WTC11 (cell line): ENCODE data around the gene INTS4. TPM values are rescaled to one million over a fixed set of nuclear protein-coding genes. Genes with fewer than 3 reads are reported as not detected.
"Not testable (repeated sequence)": the region's sequence is repeated elsewhere in the genome, so short reads cannot be mapped to it uniquely, and the experiment has no call there.

ENCODE experiments used
- ATAC-seq: fragments of 200-7000 bp; cut with Tn5 transposase; 2 replicates; pipeline ENCODE4 v1.10.0; 2021; ENCODE audit warnings: mild to moderate bottlenecking, moderate library complexity
- CTCF ChIA-PET: fragments of 300-600 bp; sonication (Branson Sonifier 250); formaldehyde crosslinking; loops from one replicate; lab custom pipeline; 2021; ENCODE audit warnings: antibody characterized with exemption; lab: Charles Lee
- POLR2A ChIA-PET: fragments of 350-600 bp; sonication (Branson Sonifier 250); formaldehyde crosslinking; loops from one replicate; lab custom pipeline; 2021; ENCODE audit warnings: antibody characterized with exemption; lab: Charles Lee
- DNase-seq: peaks from one replicate; pipeline ENCODE4 v3.0.0; 2021; ENCODE audit warnings: low spot score
- H3K27ac Mint-ChIP-seq: 2 replicates; pipeline ENCODE4 v1.8.0; 2021; ENCODE audit warnings: mixed read lengths
- H3K27me3 Mint-ChIP-seq: 2 replicates; pipeline ENCODE4 v1.8.0; 2021; ENCODE audit warnings: low read depth, mild to moderate bottlenecking, moderate library complexity, mixed read lengths
- H3K36me3 Mint-ChIP-seq: 2 replicates; pipeline ENCODE4 v1.8.0; 2021; ENCODE audit warnings: mixed read lengths
- H3K4me1 Mint-ChIP-seq: 2 replicates; pipeline ENCODE4 v1.8.0; 2022; ENCODE audit warnings: mixed read lengths
- H3K4me3 Mint-ChIP-seq: 2 replicates; pipeline ENCODE4 v1.8.0; 2021; ENCODE audit warnings: mild to moderate bottlenecking, moderate library complexity, mixed read lengths
- H3K9me3 Mint-ChIP-seq: 2 replicates; pipeline ENCODE4 v1.8.0; 2021; ENCODE audit warnings: mixed read lengths
- AR ChIP-seq: fragments of 250-450 bp; sonication (Bioruptor Pico); IDR thresholded peaks from 2 replicates; pipeline ENCODE4 v1.9.0; 2021; ENCODE audit warnings: mild to moderate bottlenecking
- ARID4B ChIP-seq: sonication (generic); formaldehyde crosslinking; IDR thresholded peaks from 2 replicates; pipeline ENCODE4 v1.8.0; 2023; ENCODE audit warnings: missing genetic modification reagents, mild to moderate bottlenecking, borderline replicate concordance
- CREB1 ChIP-seq: sonication (generic); formaldehyde crosslinking; IDR thresholded peaks from 2 replicates; pipeline ENCODE4 v1.8.0; 2023; ENCODE audit warnings: mild to moderate bottlenecking, missing genetic modification reagents
- KAT7 ChIP-seq: sonication (generic); formaldehyde crosslinking; IDR thresholded peaks from 2 replicates; pipeline ENCODE4 v1.8.1; 2023; ENCODE audit warnings: missing genetic modification reagents, mild to moderate bottlenecking, borderline replicate concordance
- NFYB ChIP-seq: sonication (generic); formaldehyde crosslinking; conservative IDR thresholded peaks from 2 replicates; pipeline ENCODE4 v1.8.0; 2022; ENCODE audit warnings: low read depth, missing genetic modification reagents
- OVOL2 ChIP-seq: fragments of 250-450 bp; sonication (Bioruptor Pico); IDR thresholded peaks from 2 replicates; pipeline ENCODE4 v1.9.0; 2021; ENCODE audit warnings: mild to moderate bottlenecking, borderline replicate concordance
- total RNA-seq: library from RNA; stranded (reverse); gene quantifications from 3 replicates; pipeline ENCODE4 v1.2.3, GENCODE V29; 2021
- TF ChIP-seq, protein P1 (sequence below): fragments of 200-600 bp; IDR thresholded peaks from 2 replicates; pipeline ENCODE4 v1.8.0; 2022; ENCODE audit warnings: antibody characterized with exemption
- TF ChIP-seq, protein P2 (sequence below): fragments of 250-450 bp; sonication (Bioruptor Pico); IDR thresholded peaks from 2 replicates; pipeline ENCODE4 v1.9.0; 2021; ENCODE audit warnings: mild to moderate bottlenecking
- TF ChIP-seq, protein P3 (sequence below): sonication (generic); formaldehyde crosslinking; IDR thresholded peaks from 2 replicates; pipeline ENCODE4 v1.8.1; 2022; ENCODE audit warnings: missing genetic modification reagents, borderline replicate concordance
- TF ChIP-seq, protein P4 (sequence below): fragments of 250-450 bp; sonication (Bioruptor Pico); IDR thresholded peaks from 2 replicates; pipeline ENCODE4 v2.1.2; 2022; ENCODE audit warnings: mild to moderate bottlenecking, moderate library complexity
- TF ChIP-seq, protein P5 (sequence below): sonication (generic); formaldehyde crosslinking; IDR thresholded peaks from 2 replicates; pipeline ENCODE4 v1.8.0; 2022; ENCODE audit warnings: mild to moderate bottlenecking, missing genetic modification reagents

INTS4 gene
- total RNA-seq, 1 experiment from 2014 or later = 34.2 TPM

DNA sequence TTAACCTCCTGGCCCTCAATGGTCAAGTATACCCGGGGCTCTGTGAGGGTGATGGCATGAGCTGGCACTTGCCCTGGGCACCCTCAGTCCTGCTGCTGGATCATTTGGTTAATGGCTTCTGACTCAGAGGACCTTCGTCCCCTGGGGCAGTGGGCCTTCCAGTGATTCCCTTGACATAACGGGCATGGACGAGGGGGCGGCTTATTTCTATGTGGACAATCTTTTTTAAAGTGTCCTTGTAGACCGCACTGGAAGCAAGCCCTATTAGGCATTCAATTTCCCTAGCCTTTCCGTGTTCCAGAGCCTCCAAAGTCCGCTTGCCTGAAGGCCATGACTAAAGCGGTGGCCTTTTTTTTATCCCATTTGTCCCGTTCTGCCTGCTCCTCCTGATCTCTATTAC, 133.0 kb downstream of the INTS4 start:
- H3K4me3 Mint-ChIP-seq, DNase-seq, H3K27ac Mint-ChIP-seq, H3K4me1 Mint-ChIP-seq, ATAC-seq, H3K27me3 Mint-ChIP-seq, POLR2A ChIA-PET, CTCF ChIA-PET: not testable (repeated sequence)
- Mint-ChIP-seq H3K9me3 (peaks cover 14% of the 10 kb centered on the region), H3K36me3 (peaks cover 13% of the 10 kb centered on the region)

- ATAC-seq, H3K4me1 Mint-ChIP-seq, H3K4me3 Mint-ChIP-seq, H3K27me3 Mint-ChIP-seq, DNase-seq, CTCF ChIA-PET, H3K27ac Mint-ChIP-seq: not testable (repeated sequence)
- Mint-ChIP-seq H3K9me3 (peaks cover 41% of the 10 kb centered on the region), H3K36me3 (peaks cover 46% of the 10 kb centered on the region)
- POLR2A ChIA-PET = interaction anchor here (0.7 kb wide), 1 partner anchor 24 kb away, joined by 3 read pairs; no protein-coding TSS in a partner anchor
These were observed 136.5 kb downstream of the INTS4 start for GRCh38 chr11:77857906-77858457.

- Mint-ChIP-seq H3K4me3 (no peak overlapping the region), H3K36me3 (peaks cover 57% of the 10 kb centered on the region)
These were observed 139.6 kb downstream of the INTS4 start for GRCh38 chr11:77854838-77855237.

More at GRCh38 chr11:77854838-77855237, 139.6 kb downstream of the INTS4 start:
- Mint-ChIP-seq H3K27me3 (peaks cover 4% of the 10 kb centered on the region; the same call in 1 of the 2 replicates), H3K27ac (no peak overlapping the region), H3K9me3 (peaks cover 57% of the 10 kb centered on the region), H3K4me1 (no peaks in the 10 kb centered on the region; the same call in 1 of the 2 replicates)
- no peak for ATAC-seq
- TF ChIP-seq ARID4B (CRISPR knock-in tag) (no peak), KAT7 (CRISPR knock-in tag) (no peak), NFYB (no peak), OVOL2 (no peak), CREB1 (no peak), AR (CRISPR knock-in tag) (no peak)
- TF ChIP-seq, protein P1, sequence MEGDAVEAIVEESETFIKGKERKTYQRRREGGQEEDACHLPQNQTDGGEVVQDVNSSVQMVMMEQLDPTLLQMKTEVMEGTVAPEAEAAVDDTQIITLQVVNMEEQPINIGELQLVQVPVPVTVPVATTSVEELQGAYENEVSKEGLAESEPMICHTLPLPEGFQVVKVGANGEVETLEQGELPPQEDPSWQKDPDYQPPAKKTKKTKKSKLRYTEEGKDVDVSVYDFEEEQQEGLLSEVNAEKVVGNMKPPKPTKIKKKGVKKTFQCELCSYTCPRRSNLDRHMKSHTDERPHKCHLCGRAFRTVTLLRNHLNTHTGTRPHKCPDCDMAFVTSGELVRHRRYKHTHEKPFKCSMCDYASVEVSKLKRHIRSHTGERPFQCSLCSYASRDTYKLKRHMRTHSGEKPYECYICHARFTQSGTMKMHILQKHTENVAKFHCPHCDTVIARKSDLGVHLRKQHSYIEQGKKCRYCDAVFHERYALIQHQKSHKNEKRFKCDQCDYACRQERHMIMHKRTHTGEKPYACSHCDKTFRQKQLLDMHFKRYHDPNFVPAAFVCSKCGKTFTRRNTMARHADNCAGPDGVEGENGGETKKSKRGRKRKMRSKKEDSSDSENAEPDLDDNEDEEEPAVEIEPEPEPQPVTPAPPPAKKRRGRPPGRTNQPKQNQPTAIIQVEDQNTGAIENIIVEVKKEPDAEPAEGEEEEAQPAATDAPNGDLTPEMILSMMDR = no peak
- TF ChIP-seq, protein P2, sequence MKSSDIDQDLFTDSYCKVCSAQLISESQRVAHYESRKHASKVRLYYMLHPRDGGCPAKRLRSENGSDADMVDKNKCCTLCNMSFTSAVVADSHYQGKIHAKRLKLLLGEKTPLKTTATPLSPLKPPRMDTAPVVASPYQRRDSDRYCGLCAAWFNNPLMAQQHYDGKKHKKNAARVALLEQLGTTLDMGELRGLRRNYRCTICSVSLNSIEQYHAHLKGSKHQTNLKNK (CRISPR knock-in tag) = no peak
- TF ChIP-seq, protein P3, sequence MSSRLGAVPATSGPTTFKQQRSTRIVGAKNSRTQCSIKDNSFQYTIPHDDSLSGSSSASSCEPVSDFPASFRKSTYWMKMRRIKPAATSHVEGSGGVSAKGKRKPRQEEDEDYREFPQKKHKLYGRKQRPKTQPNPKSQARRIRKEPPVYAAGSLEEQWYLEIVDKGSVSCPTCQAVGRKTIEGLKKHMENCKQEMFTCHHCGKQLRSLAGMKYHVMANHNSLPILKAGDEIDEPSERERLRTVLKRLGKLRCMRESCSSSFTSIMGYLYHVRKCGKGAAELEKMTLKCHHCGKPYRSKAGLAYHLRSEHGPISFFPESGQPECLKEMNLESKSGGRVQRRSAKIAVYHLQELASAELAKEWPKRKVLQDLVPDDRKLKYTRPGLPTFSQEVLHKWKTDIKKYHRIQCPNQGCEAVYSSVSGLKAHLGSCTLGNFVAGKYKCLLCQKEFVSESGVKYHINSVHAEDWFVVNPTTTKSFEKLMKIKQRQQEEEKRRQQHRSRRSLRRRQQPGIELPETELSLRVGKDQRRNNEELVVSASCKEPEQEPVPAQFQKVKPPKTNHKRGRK (CRISPR knock-in tag) = no peak
- TF ChIP-seq, protein P4, sequence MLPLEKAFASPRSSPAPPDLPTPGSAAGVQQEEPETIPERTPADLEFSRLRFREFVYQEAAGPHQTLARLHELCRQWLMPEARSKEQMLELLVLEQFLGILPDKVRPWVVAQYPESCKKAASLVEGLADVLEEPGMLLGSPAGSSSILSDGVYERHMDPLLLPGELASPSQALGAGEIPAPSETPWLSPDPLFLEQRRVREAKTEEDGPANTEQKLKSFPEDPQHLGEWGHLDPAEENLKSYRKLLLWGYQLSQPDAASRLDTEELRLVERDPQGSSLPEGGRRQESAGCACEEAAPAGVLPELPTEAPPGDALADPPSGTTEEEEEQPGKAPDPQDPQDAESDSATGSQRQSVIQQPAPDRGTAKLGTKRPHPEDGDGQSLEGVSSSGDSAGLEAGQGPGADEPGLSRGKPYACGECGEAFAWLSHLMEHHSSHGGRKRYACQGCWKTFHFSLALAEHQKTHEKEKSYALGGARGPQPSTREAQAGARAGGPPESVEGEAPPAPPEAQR = no peak
- TF ChIP-seq, protein P5, sequence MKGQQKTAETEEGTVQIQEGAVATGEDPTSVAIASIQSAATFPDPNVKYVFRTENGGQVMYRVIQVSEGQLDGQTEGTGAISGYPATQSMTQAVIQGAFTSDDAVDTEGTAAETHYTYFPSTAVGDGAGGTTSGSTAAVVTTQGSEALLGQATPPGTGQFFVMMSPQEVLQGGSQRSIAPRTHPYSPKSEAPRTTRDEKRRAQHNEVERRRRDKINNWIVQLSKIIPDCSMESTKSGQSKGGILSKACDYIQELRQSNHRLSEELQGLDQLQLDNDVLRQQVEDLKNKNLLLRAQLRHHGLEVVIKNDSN (CRISPR knock-in tag) = no peak
- DNase-seq = no peak
- ChIA-PET POLR2A (no interaction called here), CTCF (no interaction called here)
